Measurements from ENCODE around the gene R3HDM2. TPM values are rescaled to one million over a fixed set of nuclear protein-coding genes. Genes with fewer than 3 reads are reported as not detected.
"Not testable (repeated sequence)": the region's sequence is repeated elsewhere in the genome, so short reads cannot be mapped to it uniquely, and the experiment has no call there.

The R3HDM2 gene
- total RNA-seq, 4 donors from 2014 or later: 31.0 to 51.9 (median 41.6) TPM

GRCh38 chr12:57325395-57325794, 105.4 kb downstream of the R3HDM2 start:
- DNase-seq (ENCODE audit: low spot score in 2 of 2): no peak
- Histone ChIP-seq H3K27me3 (no peaks in the 10 kb centered on the region), H3K36me3 (peaks cover 0 to 37% (median 0%) of the 10 kb centered on the region in 3 donors), H3K4me1 (peaks cover 0 to 4% (median 0%) of the 10 kb centered on the region in 4 donors), H3K27ac (no peak overlapping the region), H3K9me3 (no peaks in the 10 kb centered on the region), H3K4me3 (no peak overlapping the region)
- TF ChIP-seq EP300 (IDR thresholded peaks at IDR 0.05) (no peak), POLR2A (IDR thresholded peaks at IDR 0.05) (no peak)
- TF ChIP-seq, protein P1, sequence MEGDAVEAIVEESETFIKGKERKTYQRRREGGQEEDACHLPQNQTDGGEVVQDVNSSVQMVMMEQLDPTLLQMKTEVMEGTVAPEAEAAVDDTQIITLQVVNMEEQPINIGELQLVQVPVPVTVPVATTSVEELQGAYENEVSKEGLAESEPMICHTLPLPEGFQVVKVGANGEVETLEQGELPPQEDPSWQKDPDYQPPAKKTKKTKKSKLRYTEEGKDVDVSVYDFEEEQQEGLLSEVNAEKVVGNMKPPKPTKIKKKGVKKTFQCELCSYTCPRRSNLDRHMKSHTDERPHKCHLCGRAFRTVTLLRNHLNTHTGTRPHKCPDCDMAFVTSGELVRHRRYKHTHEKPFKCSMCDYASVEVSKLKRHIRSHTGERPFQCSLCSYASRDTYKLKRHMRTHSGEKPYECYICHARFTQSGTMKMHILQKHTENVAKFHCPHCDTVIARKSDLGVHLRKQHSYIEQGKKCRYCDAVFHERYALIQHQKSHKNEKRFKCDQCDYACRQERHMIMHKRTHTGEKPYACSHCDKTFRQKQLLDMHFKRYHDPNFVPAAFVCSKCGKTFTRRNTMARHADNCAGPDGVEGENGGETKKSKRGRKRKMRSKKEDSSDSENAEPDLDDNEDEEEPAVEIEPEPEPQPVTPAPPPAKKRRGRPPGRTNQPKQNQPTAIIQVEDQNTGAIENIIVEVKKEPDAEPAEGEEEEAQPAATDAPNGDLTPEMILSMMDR (IDR thresholded peaks at IDR 0.05): no peak

DNA sequence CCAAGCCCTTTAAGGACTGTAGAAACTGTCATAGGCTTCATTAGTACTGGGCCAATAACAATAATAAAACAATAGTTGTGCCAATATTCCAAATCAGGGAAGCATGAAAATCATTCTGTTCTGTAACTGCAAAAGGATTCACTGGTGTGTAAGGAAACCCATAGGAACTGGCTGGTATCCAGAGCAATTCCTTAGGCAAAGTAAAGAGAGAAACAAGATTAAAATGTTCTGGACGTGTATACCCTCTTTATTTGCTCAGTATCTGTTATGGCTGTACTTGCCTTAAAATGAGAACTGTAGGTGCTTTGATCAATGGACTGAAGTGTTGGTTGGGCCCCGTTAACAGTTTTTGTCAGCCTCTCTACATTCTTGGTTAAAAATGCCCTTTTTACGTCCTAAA, 107.4 kb downstream of the R3HDM2 start:
- TF ChIP-seq EP300 (IDR thresholded peaks at IDR 0.05) (no peak), POLR2A (IDR thresholded peaks at IDR 0.05) (no peak)
- TF ChIP-seq, protein P1 (IDR thresholded peaks at IDR 0.05): no peak
- no peaks in the 10 kb centered on the region for H3K27me3 ChIP-seq
- H3K9me3 ChIP-seq: no peaks in the 10 kb centered on the region
- H3K4me1 ChIP-seq: peaks cover 0 to 22% (median 0%) of the 10 kb centered on the region in 4 donors
- DNase-seq (ENCODE audit: low spot score in 2 of 2): no peak
- 58 to 65% methylated on average over 3 of the region's 3 CpGs for WGBS, 2 donors
- H3K27ac ChIP-seq: no peak overlapping the region
- H3K4me3 ChIP-seq: no peak overlapping the region
- peaks cover 0 to 25% (median 0%) of the 10 kb centered on the region in 3 donors for H3K36me3 ChIP-seq

DNA sequence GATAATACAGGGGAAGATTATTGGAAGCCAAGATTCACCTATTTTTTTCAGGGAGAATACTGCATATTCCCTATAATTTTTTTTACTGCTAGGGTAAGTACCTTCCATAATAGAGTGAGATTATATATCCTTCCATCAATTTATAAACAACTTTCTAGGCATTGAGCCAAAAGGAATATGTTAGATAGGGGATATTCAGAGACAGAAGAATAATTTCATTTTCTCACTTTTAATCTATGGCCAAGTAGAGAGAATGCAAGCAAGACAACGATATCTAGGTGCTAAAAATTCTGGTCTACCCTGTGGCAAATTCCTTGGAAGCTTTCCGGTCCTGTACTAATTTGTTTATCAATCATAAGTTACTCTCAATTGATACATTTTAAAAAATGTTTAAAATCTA, 110.2 kb downstream of the R3HDM2 start:
- Histone ChIP-seq H3K27ac (no peak overlapping the region), H3K4me1 (peaks cover 0 to 22% (median 0%) of the 10 kb centered on the region in 4 donors), H3K36me3 (no peaks in the 10 kb centered on the region), H3K27me3 (no peaks in the 10 kb centered on the region), H3K4me3 (no peak overlapping the region), H3K9me3 (no peaks in the 10 kb centered on the region)
- no peak for DNase-seq (ENCODE audit: low spot score in 2 of 2)
- WGBS, 2 donors: 55 to 63% methylated on average over 2 of the region's 2 CpGs
- TF ChIP-seq POLR2A (IDR thresholded peaks at IDR 0.05): no peak
- TF ChIP-seq EP300 (IDR thresholded peaks at IDR 0.05): no peak
- TF ChIP-seq, protein P1 (IDR thresholded peaks at IDR 0.05): no peak

DNA sequence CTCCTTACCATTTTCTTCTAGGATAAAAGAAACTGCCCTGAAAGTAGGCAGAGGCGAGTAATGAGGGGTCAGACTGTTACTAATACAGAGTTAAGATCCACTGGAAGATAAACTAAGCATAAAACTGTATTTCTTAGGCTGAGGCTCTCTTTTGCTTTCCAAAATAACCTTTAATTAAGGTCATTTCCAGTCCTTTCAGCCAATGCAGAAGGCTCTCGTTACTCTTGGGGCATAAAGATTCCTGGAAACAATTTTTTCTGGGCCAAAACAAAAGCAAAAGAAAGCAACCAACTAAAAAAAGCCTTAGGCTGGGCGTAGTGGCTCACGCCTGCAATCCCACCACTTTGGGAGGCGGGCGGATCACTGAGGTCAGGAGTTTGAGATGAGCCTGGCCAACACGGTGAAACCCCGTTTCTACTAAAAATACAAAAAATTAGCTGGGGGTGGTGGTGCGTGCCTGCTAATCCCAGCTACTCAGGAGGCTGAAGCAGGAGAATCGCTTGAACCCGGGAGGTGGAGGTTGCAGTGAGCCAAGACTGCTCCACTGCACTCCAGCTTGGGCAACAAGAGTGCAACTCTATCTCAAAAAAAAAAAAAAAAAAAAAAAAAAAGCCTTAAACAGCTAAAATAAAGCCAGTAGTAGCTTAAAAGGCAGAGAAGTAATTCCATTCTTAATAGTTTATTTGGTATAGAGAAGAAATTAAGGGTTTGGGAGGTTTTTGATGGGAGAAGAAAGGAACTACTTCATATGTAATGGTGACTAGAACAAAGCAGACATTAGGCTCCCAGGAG, 111.0 kb downstream of the R3HDM2 start:
- 63 to 67% methylated on average over 11 of the region's 11 CpGs for WGBS, 2 donors
- Histone ChIP-seq H3K4me1 (peaks cover 0 to 22% (median 0%) of the 10 kb centered on the region in 4 donors), H3K27me3 (no peaks in the 10 kb centered on the region), H3K9me3 (no peaks in the 10 kb centered on the region), H3K36me3 (no peaks in the 10 kb centered on the region), H3K4me3 (peak overlapping the region in 1 of 4 donors; percentile 3), H3K27ac (peak overlapping the region in 2 of 4 donors; percentile 48)
- DNase-seq (ENCODE audit: low spot score in 2 of 2): no peak
- no peak for TF ChIP-seq EP300 (IDR thresholded peaks at IDR 0.05)
- no peak for TF ChIP-seq POLR2A (IDR thresholded peaks at IDR 0.05)
- TF ChIP-seq, protein P1 (IDR thresholded peaks at IDR 0.05): no peak

DNA sequence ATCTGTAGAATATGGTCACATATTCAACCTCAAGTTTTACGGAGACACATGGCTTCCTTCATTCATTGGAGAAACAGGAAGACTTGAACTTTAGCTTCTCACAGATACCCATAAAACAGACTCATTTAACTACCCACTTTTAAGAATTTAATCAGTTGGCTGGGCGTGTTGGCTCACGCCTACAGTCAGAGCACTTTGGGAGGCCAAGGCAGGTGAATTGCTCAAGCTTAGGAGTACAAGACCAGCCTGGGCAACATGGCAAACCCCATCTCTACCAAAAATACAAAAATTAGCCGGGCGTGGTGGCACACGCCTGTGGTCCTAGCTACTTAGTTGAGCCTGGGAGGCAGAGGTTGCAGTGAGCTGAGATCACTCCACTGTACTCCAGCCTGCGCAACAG, 115.2 kb downstream of the R3HDM2 start:
- Histone ChIP-seq H3K36me3 (no peaks in the 10 kb centered on the region), H3K27me3 (no peaks in the 10 kb centered on the region), H3K4me3 (no peak overlapping the region), H3K9me3 (no peaks in the 10 kb centered on the region), H3K4me1 (peaks cover 0 to 21% (median 0%) of the 10 kb centered on the region in 4 donors), H3K27ac (no peak overlapping the region)
- TF ChIP-seq EP300 (IDR thresholded peaks at IDR 0.05): no peak
- TF ChIP-seq POLR2A (IDR thresholded peaks at IDR 0.05): no peak
- TF ChIP-seq, protein P1 (IDR thresholded peaks at IDR 0.05): no peak
- 92 to 98% methylated on average over 7 of the region's 7 CpGs for WGBS, 2 donors
- no peak for DNase-seq (ENCODE audit: low spot score in 2 of 2)

DNA sequence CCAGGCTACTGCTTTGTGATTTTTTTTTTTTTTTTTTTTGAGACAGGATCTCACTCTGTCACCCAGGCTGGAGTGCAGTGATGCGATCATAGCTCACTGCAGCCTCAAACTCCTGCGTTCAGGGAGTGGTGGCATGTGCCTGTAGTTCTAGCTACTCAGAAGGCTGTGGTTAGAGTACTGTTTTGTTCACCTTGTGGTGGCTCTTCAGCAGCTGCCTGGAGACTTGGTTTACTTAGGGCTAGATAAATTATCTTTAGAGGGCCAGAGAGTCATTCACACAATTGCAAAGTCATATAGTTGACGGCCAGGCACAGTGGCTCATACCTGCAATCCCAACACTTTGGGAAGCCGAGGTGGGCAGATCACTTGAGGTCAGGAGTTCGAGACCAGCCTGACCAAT, 118.6 kb downstream of the R3HDM2 start:
- H3K27me3 ChIP-seq; DNase-seq (ENCODE audit: low spot score in 2 of 2); H3K9me3 ChIP-seq; H3K27ac ChIP-seq; H3K4me3 ChIP-seq; H3K36me3 ChIP-seq: not testable (repeated sequence)
- peaks cover 0 to 12% (median 2%) of the 10 kb centered on the region in 4 donors for H3K4me1 ChIP-seq
- WGBS, 2 donors: 88 to 91% methylated on average over 5 of the region's 5 CpGs
